ENCODE measurements around the gene COL25A1.

The COL25A1 gene

GRCh38 chr4:108811486-108811885, 491.0 kb downstream of the COL25A1 start:
- DNase-seq (ENCODE audit: low read depth in 2 of 2): no peak

- DNase-seq (ENCODE audit: low read depth in 2 of 2): no peak
These were observed 492.4 kb downstream of the COL25A1 start for GRCh38 chr4:108810087-108810486.

GRCh38 chr4:108804648-108805273, 497.7 kb downstream of the COL25A1 start:
- no peak for DNase-seq (ENCODE audit: low read depth in 2 of 2)

GRCh38 chr4:108799306-108799705, 503.2 kb downstream of the COL25A1 start:
- no peak for DNase-seq (ENCODE audit: low read depth in 2 of 2)

GRCh38 chr4:108796173-108796572, 506.3 kb downstream of the COL25A1 start:
- DNase-seq (ENCODE audit: low read depth in 2 of 2): no peak

GRCh38 chr4:108795733-108796132, 506.7 kb downstream of the COL25A1 start:
- DNase-seq (ENCODE audit: low read depth in 2 of 2): no peak

GRCh38 chr4:108794136-108794535, 508.3 kb downstream of the COL25A1 start:
- DNase-seq (ENCODE audit: low read depth in 2 of 2): no peak

- DNase-seq (ENCODE audit: low read depth in 2 of 2): no peak
These were observed 509.0 kb downstream of the COL25A1 start for GRCh38 chr4:108793415-108793814.

GRCh38 chr4:108788731-108789130, 513.7 kb downstream of the COL25A1 start:
- DNase-seq (ENCODE audit: low read depth in 2 of 2): no peak

- no peak for DNase-seq (ENCODE audit: low read depth in 2 of 2)
These were observed 514.7 kb downstream of the COL25A1 start for GRCh38 chr4:108787724-108788123.

GRCh38 chr4:108787106-108787505, 515.4 kb downstream of the COL25A1 start:
- no peak for DNase-seq (ENCODE audit: low read depth in 2 of 2)

- no peak for DNase-seq (ENCODE audit: low read depth in 2 of 2)
These were observed 516.1 kb downstream of the COL25A1 start for GRCh38 chr4:108786351-108786750.

GRCh38 chr4:108783665-108784463, 518.6 kb downstream of the COL25A1 start:
- no peak for DNase-seq (ENCODE audit: low read depth in 2 of 2)

- no peak for DNase-seq (ENCODE audit: low read depth in 2 of 2)
These were observed 522.5 kb downstream of the COL25A1 start for GRCh38 chr4:108779958-108780357.

GRCh38 chr4:108777388-108777787, 525.1 kb downstream of the COL25A1 start:
- no peak for DNase-seq (ENCODE audit: low read depth in 2 of 2)

- DNase-seq (ENCODE audit: low read depth in 2 of 2): no peak
These were observed 526.5 kb downstream of the COL25A1 start for GRCh38 chr4:108775921-108776320.

- no peak for DNase-seq (ENCODE audit: low read depth in 2 of 2)
These were observed 527.5 kb downstream of the COL25A1 start for GRCh38 chr4:108774809-108775530.

GRCh38 chr4:108772402-108772801, 530.1 kb downstream of the COL25A1 start:
- no peak for DNase-seq (ENCODE audit: low read depth in 2 of 2)

GRCh38 chr4:108766058-108766457, 536.4 kb downstream of the COL25A1 start:
- no peak for DNase-seq (ENCODE audit: low read depth in 2 of 2)

- DNase-seq (ENCODE audit: low read depth in 2 of 2): no peak
These were observed 538.5 kb downstream of the COL25A1 start for GRCh38 chr4:108763986-108764385.

- DNase-seq (ENCODE audit: low read depth in 2 of 2): no peak
These were observed 539.2 kb downstream of the COL25A1 start for GRCh38 chr4:108763226-108763593.

- DNase-seq (ENCODE audit: low read depth in 2 of 2): no peak
These were observed 539.8 kb downstream of the COL25A1 start, which contains the start of gene ETNPPL for GRCh38 chr4:108762559-108763225. ETNPPL (minus strand) TSS chr4:108763053; CDS start chr4:108762898, 155 bp downstream.

All from activated CD8-positive, alpha-beta memory T cell treated with anti-CD3 and anti-CD28 coated beads for 4 hours (primary cell).